ENCODE measurements around the gene RAB3D.
"Not testable (repeated sequence)": the region's sequence is repeated elsewhere in the genome, so short reads cannot be mapped to it uniquely, and the experiment has no call there.

The RAB3D gene

GRCh38 chr19:11367528-11367927 is 28.1 kb upstream of the RAB3D start:
- DNase-seq (ENCODE audit: low read depth in 2 of 2, low spot score in 1 of 2), result no peak

GRCh38 chr19:11365557-11366117 is 26.2 kb upstream of the RAB3D start:
- no peak for DNase-seq (ENCODE audit: low read depth in 2 of 2, low spot score in 1 of 2)

DNA sequence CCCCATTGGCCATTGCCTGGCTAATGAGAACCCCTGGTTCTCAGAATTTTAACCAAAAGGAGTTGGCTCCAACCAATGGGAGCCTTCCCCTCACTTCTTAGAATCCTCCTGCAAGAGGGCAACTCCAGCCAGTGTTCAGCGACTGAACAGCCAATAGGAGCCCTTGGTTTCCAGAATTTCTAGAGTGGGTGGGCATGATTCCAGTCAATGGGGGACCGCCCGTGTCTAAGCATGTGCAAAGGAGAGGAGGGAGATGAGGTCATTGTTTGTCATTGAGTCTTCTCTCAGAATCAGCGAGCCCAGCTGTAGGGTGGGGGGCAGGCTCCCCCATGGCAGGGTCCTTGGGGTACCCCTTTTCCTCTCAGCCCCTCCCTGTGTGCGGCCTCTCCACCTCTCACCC is 25.5 kb upstream of the RAB3D start:
- DNase-seq (ENCODE audit: low read depth in 2 of 2, low spot score in 1 of 2), result no peak

DNA sequence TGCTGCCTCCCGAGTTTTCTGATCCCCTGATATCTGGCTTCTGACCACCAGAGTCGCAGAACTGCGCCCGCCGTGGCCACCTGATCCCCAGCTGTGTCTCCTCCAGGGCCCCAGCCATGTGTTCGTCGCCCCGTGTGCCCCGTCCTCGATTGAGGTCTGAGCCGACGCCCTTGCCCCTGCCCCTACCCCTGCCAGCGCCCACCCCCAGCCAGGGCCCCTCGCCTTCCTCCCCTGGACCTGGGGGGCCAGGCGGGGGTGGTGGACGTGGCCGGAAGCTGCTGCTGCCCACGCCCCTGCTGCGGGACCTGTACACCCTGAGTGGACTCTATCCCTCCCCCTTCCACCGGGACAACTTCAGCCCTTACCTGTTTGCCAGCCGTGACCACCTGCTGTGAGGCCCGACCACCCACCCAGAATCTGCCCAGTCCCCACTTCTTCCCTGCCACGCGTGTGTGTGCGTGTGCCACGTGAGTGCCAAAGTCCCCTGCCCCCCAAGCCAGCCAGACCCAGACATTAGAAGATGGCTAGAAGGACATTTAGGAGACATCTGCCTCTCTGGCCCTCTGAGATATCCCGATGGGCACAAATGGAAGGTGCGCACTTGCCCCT is 24.9 kb upstream of the RAB3D start:
- no peak for DNase-seq (ENCODE audit: low read depth in 2 of 2, low spot score in 1 of 2)

DNA sequence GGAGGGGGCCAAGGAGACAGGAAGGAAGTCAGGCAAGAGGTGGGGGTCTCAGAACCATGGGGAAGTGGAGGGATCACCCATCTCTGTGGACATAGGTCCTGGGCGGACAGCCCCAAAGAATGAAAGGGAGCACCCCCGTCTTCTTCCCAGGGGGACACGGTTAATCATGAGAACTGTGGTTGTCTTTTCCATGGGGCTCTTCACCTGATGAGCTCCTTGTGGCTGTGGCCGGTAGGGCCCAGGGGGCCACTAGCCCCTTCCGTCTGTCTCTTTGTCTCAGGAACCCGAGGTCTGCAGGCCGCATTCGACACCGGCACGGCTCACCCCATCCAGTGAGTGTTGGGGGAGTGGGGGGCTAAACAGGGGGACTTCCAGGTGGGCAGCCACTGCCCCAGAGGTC is 24.4 kb upstream of the RAB3D start:
- DNase-seq (ENCODE audit: low read depth in 2 of 2, low spot score in 1 of 2), result no peak

DNA sequence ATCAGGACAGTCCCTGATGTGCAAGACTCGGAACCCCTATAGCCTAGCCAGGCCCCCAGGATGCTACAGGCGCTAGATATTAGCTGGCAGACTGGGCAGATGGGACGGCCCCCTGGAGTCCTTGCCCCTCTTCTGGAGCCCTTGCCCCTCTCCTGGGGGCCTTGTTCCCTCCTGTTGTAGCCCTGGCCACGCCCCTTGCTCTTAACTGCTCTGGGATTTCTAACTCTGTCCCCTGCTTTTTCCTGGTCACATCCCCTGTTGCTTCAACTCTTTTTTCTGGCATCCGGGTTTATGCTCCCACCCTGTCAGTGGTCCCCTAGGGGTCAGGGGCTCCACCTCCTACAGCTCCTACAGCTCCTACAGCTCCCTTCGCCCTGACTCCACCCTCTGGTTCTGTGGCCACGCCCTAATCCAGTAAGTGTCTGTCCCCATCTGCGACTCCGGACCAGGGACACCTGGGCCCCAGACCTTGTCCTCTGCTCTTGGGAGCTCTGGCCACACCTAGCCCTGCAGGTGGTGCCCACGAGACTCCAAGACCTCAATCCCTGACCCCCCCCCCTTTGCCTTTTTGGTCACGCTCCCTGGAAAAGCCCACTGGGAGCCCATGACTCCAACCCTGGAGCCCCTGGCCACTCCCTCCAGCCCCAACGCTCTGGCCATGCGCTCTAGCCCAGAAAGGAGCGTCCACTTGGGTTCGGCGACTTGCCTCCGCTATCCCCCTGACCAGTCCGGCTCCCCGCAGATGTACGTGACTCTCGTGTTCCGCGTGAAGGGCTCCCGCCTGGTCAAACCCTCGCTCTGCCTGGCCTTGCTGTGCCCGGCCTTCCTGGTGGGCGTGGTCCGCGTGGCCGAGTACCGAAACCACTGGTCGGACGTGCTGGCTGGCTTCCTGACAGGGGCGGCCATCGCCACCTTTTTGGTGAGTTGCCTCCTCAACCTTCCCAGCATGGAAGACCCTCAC is 22.6 kb upstream of the RAB3D start:
- DNase-seq (ENCODE audit: low read depth in 2 of 2, low spot score in 1 of 2), result no peak

GRCh38 chr19:11361037-11361770 is 21.7 kb upstream of the RAB3D start:
- no peak for DNase-seq (ENCODE audit: low read depth in 2 of 2, low spot score in 1 of 2)

DNA sequence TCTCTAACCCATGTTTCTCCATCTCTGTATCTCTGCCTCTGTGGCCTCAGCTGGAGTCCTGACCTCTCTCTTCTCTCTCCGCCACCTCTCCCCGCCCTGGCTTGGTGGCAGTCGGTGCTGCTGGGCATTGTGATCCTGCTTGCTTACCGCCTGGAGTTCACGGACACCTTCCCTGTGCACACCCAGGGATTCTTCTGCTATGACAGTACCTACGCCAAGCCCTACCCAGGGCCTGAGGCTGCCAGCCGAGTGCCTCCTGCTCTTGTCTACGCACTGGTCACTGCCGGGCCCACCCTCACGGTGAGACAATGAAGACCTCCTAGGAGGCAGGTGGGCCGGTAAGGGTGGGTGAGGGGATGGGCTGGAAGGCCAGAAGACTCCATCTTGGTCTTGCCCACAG is 20.0 kb upstream of the RAB3D start:
- no peak for DNase-seq (ENCODE audit: low read depth in 2 of 2, low spot score in 1 of 2)

GRCh38 chr19:11356676-11357550 is 17.5 kb upstream of the RAB3D start:
- DNase-seq (ENCODE audit: low read depth in 2 of 2, low spot score in 1 of 2), result no peak

GRCh38 chr19:11356074-11356397 is 16.6 kb upstream of the RAB3D start:
- no peak for DNase-seq (ENCODE audit: low read depth in 2 of 2, low spot score in 1 of 2)

GRCh38 chr19:11355160-11356073 is 16.0 kb upstream of the RAB3D start, which contains the start of gene PLPPR2:
TSS of gene PLPPR2 (plus strand) at chr19:11355432. CDS start at chr19:11357674, 2,242 bp downstream.
- peak; percentile 43 to 64 for DNase-seq (ENCODE audit: low read depth in 2 of 2, low spot score in 1 of 2)

DNA sequence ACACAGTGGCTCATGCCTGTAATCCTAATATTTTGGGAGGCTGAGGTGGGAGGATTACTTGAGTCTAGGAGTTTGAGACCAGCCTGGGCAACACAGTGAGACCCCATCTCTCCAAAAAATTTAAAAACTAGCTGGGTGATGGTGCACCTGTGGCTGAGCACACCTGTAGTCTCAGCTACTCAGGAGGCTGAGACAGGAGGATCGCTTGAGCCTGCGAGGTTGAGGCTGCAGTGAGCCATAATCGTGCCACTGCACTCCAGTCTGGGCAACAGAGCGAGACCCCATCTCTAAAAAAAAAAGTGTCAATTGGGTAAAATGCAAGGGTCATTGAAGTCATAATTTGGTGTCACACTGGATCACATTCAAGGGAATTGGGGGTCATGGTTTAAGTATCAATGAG is 14.6 kb upstream of the RAB3D start:
- not testable (repeated sequence) for DNase-seq (ENCODE audit: low read depth in 2 of 2, low spot score in 1 of 2)

- DNase-seq (ENCODE audit: low read depth in 2 of 2, low spot score in 1 of 2), result no peak
Observed at GRCh38 chr19:11349171-11349570, 9.7 kb upstream of the RAB3D start.

DNA sequence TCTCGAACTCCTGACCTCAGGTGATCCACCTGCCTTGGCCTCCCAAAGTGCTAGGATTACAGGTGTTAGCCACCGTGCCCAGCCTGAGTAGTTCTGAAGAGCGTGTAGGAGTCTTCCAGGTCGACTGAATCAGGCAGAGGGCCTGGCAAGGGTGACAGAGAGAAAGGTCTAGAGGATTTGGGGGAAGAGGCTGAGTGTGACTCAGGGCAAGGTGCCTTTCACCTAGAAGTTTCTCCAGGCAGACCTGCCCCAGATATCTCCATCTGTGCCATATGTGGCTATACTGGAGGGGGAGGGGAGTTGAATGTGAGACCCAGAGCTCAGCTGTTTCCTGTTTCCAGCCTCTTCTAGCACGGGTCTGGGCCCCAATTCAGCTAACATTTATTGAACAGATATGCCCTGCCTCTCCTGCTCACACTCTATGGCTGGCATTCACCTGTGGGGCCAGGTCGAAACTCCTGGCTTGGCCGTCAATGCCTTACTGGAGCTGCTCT is 8.1 kb upstream of the RAB3D start:
- DNase-seq (ENCODE audit: low read depth in 2 of 2, low spot score in 1 of 2), result no peak

DNA sequence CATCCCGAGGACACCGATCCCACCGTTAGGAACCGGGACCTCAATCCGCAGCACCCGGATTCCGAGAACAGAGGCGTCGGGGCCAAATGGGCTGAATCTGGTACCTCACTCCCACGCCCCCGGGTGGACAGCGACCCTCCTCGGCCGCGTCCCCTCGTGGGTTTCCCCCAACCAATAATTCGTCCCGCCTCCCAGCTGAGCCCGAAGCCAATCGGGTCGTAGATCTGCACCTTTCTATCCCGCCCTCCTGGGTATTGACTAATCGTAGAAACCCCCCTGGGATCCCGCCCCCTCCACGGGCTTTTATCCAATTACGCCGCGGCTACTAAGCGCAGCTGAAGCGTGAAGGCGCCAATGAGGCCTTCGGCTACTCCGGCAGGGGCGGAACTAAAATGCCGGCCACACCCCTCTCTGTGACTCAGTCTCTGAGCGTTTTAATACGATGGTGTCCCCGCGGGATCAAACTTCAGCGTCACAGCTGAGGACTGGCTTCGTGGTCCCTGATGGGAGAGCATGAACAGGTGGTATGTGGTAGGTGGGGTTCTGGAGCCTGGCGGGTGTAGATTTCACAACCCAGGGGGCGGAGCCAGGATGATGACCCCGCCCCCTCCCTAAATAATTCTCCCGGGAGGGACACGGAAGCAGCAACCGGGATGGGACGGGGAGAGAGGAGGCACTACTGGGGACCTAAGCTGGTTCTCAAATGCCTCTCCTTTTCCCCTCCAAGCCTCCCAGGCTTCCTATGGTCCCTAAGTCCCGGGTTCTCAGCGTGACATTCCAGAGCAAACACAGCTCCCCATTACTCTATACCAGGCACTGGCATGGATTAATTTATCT is 6.9 kb upstream of the RAB3D start, which contains the start of the genes CCDC159 and TMEM205:
Gene CCDC159 (plus strand): TSS at position 416 of the 837 bp plus-strand sequence. CDS start 88 bp downstream, at position 504.
Gene TMEM205 (minus strand): TSS at position 165 of the 837 bp plus-strand sequence. CDS start 649 bp downstream, outside the sequence.
- peak; percentile 92 to 98 for DNase-seq (ENCODE audit: low read depth in 2 of 2, low spot score in 1 of 2)

- no peak for DNase-seq (ENCODE audit: low read depth in 2 of 2, low spot score in 1 of 2)
Observed at GRCh38 chr19:11345122-11345803, 5.8 kb upstream of the RAB3D start.

GRCh38 chr19:11342429-11342828 is 3.0 kb upstream of the RAB3D start:
- DNase-seq (ENCODE audit: low read depth in 2 of 2, low spot score in 1 of 2), result no peak

- DNase-seq (ENCODE audit: low read depth in 2 of 2, low spot score in 1 of 2), result not testable (repeated sequence)
Observed at GRCh38 chr19:11340099-11340467, 626 bp upstream of the RAB3D start.
